MM.1S (cell line): ENCODE data around the gene PITX3.
A peak's percentile ranks its signal among the peaks of the same experiment; 100 is the strongest.

Source experiments
- DNase-seq: peaks from one replicate; pipeline ENCODE4 v3.0.0-alpha.2; 2015
- H2AFZ ChIP-seq: fragments of 300-600 bp; sonication (generic); 2 replicates; pipeline ENCODE4 v1.6.0; 2016; ENCODE audit warnings: antibody characterized with exemption, low read length
- H3F3A ChIP-seq: fragments of 300-600 bp; sonication (generic); 2 replicates; pipeline ENCODE4 v1.6.1; 2016; ENCODE audit warnings: mild to moderate bottlenecking, antibody characterized with exemption, low read length, moderate library complexity, mixed read lengths; ENCODE audit not compliant: insufficient read depth
- H3K27ac ChIP-seq: fragments of 300-600 bp; sonication (generic); 2 replicates; pipeline ENCODE4 v1.5.1; 2016; ENCODE audit warnings: mild to moderate bottlenecking, low read length
- H3K27me3 ChIP-seq: fragments of 300-600 bp; sonication (generic); replicated peaks from 2 replicates; pipeline ENCODE4 v1.6.0; 2016; ENCODE audit warnings: low read length; ENCODE audit not compliant: insufficient read depth
- H3K36me3 ChIP-seq: fragments of 300-600 bp; sonication (generic); replicated peaks from 2 replicates; pipeline ENCODE4 v1.6.1; 2016; ENCODE audit warnings: mild to moderate bottlenecking, low read length, mixed read lengths; ENCODE audit not compliant: insufficient read depth
- H3K4me1 ChIP-seq: fragments of 300-600 bp; sonication (generic); 2 replicates; pipeline ENCODE4 v1.6.1; 2016; ENCODE audit warnings: low read length, mixed read lengths
- H3K4me2 ChIP-seq: fragments of 300-600 bp; sonication (generic); 2 replicates; pipeline ENCODE4 v1.6.0; 2016; ENCODE audit warnings: low read depth, low read length
- H3K4me3 ChIP-seq: fragments of 300-600 bp; sonication (generic); 2 replicates; pipeline ENCODE4 v1.5.1; 2016; ENCODE audit warnings: low read length, mixed read lengths
- H3K79me2 ChIP-seq: fragments of 300-600 bp; sonication (generic); 2 replicates; pipeline ENCODE4 v1.6.1; 2016; ENCODE audit warnings: mixed run types, low read length, mixed read lengths
- H3K9ac ChIP-seq: fragments of 300-600 bp; sonication (generic); 2 replicates; pipeline ENCODE4 v1.6.1; 2016; ENCODE audit warnings: low read length, mixed read lengths
- H3K9me2 ChIP-seq: fragments of 300-600 bp; sonication (generic); replicated peaks from 2 replicates; pipeline ENCODE4 v1.6.1; 2016; ENCODE audit warnings: mild to moderate bottlenecking, low read length, mixed read lengths; ENCODE audit not compliant: insufficient read depth
- H3K9me3 ChIP-seq: fragments of 300-600 bp; sonication (generic); replicated peaks from 2 replicates; pipeline ENCODE4 v1.6.1; 2016; ENCODE audit warnings: mild to moderate bottlenecking, low read length, mixed read lengths; ENCODE audit not compliant: insufficient read depth
- H4K20me1 ChIP-seq: fragments of 300-600 bp; sonication (generic); 2 replicates; pipeline ENCODE4 v1.6.1; 2016; ENCODE audit warnings: mild to moderate bottlenecking, low read length, moderate library complexity, mixed read lengths; ENCODE audit not compliant: insufficient read depth
- CTCF ChIP-seq: fragments of 300-600 bp; sonication (generic); IDR thresholded peaks from 2 replicates; pipeline ENCODE4 v1.5.1; 2016; ENCODE audit warnings: antibody characterized with exemption, low read length, mixed read lengths
- EZH2 ChIP-seq: fragments of 300-600 bp; sonication (generic); optimal IDR thresholded peaks from 2 replicates; pipeline ENCODE3; 2017; ENCODE audit warnings: low read depth, mild to moderate bottlenecking, antibody characterized with exemption, low read length, mixed read lengths
- EZH2phosphoT487 ChIP-seq: fragments of 300-600 bp; sonication (generic); IDR thresholded peaks from 2 replicates; pipeline ENCODE4 v1.6.1; 2018; ENCODE audit warnings: antibody characterized with exemption, low read length

Gene PITX3

GRCh38 chr10:102234888-102235597 lies 6.3 kb downstream of the PITX3 start:
- Histone ChIP-seq H3K27ac (no peak overlapping the region), H2AFZ (no peak overlapping the region), H4K20me1 (no peaks in the 10 kb centered on the region), H3K4me1 (no peaks in the 10 kb centered on the region), H3K9ac (no peak overlapping the region), H3K9me2 (no peaks in the 10 kb centered on the region), H3K4me2 (no peak overlapping the region), H3K9me3 (no peaks in the 10 kb centered on the region), H3F3A (no peaks in the 10 kb centered on the region), H3K79me2 (no peaks in the 10 kb centered on the region), H3K36me3 (no peaks in the 10 kb centered on the region), H3K27me3 (peaks cover 14% of the 10 kb centered on the region), H3K4me3 (no peak overlapping the region)
- TF ChIP-seq EZH2 (no peak), EZH2phosphoT487 (no peak), CTCF (no peak)
- no peak for DNase-seq

- no peak overlapping the region for H2AFZ ChIP-seq
- H3K27me3 ChIP-seq = peaks cover 11% of the 10 kb centered on the region
- no peaks in the 10 kb centered on the region for H3K36me3 ChIP-seq
Observed at GRCh38 chr10:102233997-102234396, 7.3 kb downstream of the PITX3 start.

GRCh38 chr10:102231357-102232318 lies 9.7 kb downstream of the PITX3 start:
- Histone ChIP-seq H3K4me3 (peak overlapping the region; percentile 45), H3K9ac (no peak overlapping the region)

More at GRCh38 chr10:102233997-102234396, 7.3 kb downstream of the PITX3 start:
- no peaks in the 10 kb centered on the region for H3K9me3 ChIP-seq
- H3F3A ChIP-seq = no peaks in the 10 kb centered on the region
- no peaks in the 10 kb centered on the region for H3K9me2 ChIP-seq
- TF ChIP-seq CTCF = no peak
- TF ChIP-seq EZH2phosphoT487 = no peak
- no peak overlapping the region for H3K4me2 ChIP-seq
- no peak overlapping the region for H3K9ac ChIP-seq
- no peaks in the 10 kb centered on the region for H3K4me1 ChIP-seq
- H3K27ac ChIP-seq = no peak overlapping the region
- no peaks in the 10 kb centered on the region for H4K20me1 ChIP-seq
- DNase-seq = no peak
- no peaks in the 10 kb centered on the region for H3K79me2 ChIP-seq
- no peak overlapping the region for H3K4me3 ChIP-seq

More at GRCh38 chr10:102231357-102232318, 9.7 kb downstream of the PITX3 start:
- Histone ChIP-seq H3K27ac (no peak overlapping the region), H3K9me2 (no peaks in the 10 kb centered on the region), H4K20me1 (no peaks in the 10 kb centered on the region), H3K79me2 (no peaks in the 10 kb centered on the region), H2AFZ (peak overlapping the region; percentile 62), H3K9me3 (no peaks in the 10 kb centered on the region), H3K27me3 (peaks cover 35% of the 10 kb centered on the region), H3K36me3 (no peaks in the 10 kb centered on the region), H3F3A (no peaks in the 10 kb centered on the region), H3K4me1 (peaks cover under 1% of the 10 kb centered on the region), H3K4me2 (peak overlapping the region; percentile 76)
- no peak for TF ChIP-seq EZH2
- peak; percentile 80 for TF ChIP-seq CTCF
- no peak for TF ChIP-seq EZH2phosphoT487
- DNase-seq = peak; percentile 46
